GM15510 (cell line): ENCODE measurements around the gene CCDC13.

ENCODE experiments used
- POLR2A ChIP-seq: IDR thresholded peaks from 3 replicates; pipeline ENCODE4 v1.6.1; 2011; ENCODE audit warnings: borderline replicate concordance; ENCODE audit not compliant: insufficient read length; ENCODE audit errors: extremely low read depth

The CCDC13 gene

GRCh38 chr3:42801048-42801620 lies 28.1 kb upstream of the CCDC13 start:
- no peak for TF ChIP-seq POLR2A

GRCh38 chr3:42800251-42800650 lies 27.2 kb upstream of the CCDC13 start:
- no peak for TF ChIP-seq POLR2A

GRCh38 chr3:42799376-42799775 lies 26.3 kb upstream of the CCDC13 start:
- no peak for TF ChIP-seq POLR2A

- no peak for TF ChIP-seq POLR2A
Observed at GRCh38 chr3:42796332-42796885, 23.4 kb upstream of the CCDC13 start.

GRCh38 chr3:42795621-42796181 lies 22.6 kb upstream of the CCDC13 start:
- TF ChIP-seq POLR2A = no peak

- no peak for TF ChIP-seq POLR2A
Observed at GRCh38 chr3:42790714-42791229, 17.7 kb upstream of the CCDC13 start.

GRCh38 chr3:42786631-42787030 lies 13.6 kb upstream of the CCDC13 start:
- TF ChIP-seq POLR2A = no peak

- no peak for TF ChIP-seq POLR2A
Observed at GRCh38 chr3:42786212-42786611, 13.2 kb upstream of the CCDC13 start.

GRCh38 chr3:42780892-42781700 lies 8.0 kb upstream of the CCDC13 start:
- no peak for TF ChIP-seq POLR2A

GRCh38 chr3:42780398-42780797 lies 7.3 kb upstream of the CCDC13 start:
- TF ChIP-seq POLR2A = no peak

GRCh38 chr3:42778644-42779043 lies 5.6 kb upstream of the CCDC13 start:
- no peak for TF ChIP-seq POLR2A

- TF ChIP-seq POLR2A = no peak
Observed at GRCh38 chr3:42773409-42773751, 327 bp upstream of the CCDC13 start.

GRCh38 chr3:42771271-42771670 lies 1.8 kb downstream of the CCDC13 start:
- no peak for TF ChIP-seq POLR2A

GRCh38 chr3:42769477-42770131 lies 3.4 kb downstream of the CCDC13 start:
- no peak for TF ChIP-seq POLR2A

- no peak for TF ChIP-seq POLR2A
Observed at GRCh38 chr3:42764561-42765295, 8.3 kb downstream of the CCDC13 start.

GRCh38 chr3:42764115-42764514 lies 8.9 kb downstream of the CCDC13 start:
- no peak for TF ChIP-seq POLR2A
